ENCODE data around the gene IRS1. TPM values are rescaled to one million over a fixed set of nuclear protein-coding genes. Genes with fewer than 3 reads are reported as not detected.

Gene IRS1
- total RNA-seq, 1 donor from 2014 or later = 19.8 TPM

GRCh38 chr2:226796840-226797288 is 2.8 kb downstream of the IRS1 start:
- peak; percentile 48 for TF ChIP-seq CTCF (IDR thresholded peaks at IDR 0.05)
- Mint-ChIP-seq H3K4me3 (ENCODE audit: unreplicated experiment) (peak overlapping the region; percentile 59), H3K27ac (ENCODE audit: unreplicated experiment) (no peak overlapping the region), H3K9me3 (ENCODE audit: unreplicated experiment) (no peaks in the 10 kb centered on the region), H3K4me1 (ENCODE audit: unreplicated experiment) (peaks cover 63% of the 10 kb centered on the region), H3K36me3 (ENCODE audit: unreplicated experiment) (peaks cover 10% of the 10 kb centered on the region), H3K27me3 (ENCODE audit: unreplicated experiment) (no peaks in the 10 kb centered on the region)
- no peak for DNase-seq (ENCODE audit: extremely low spot score, unreplicated experiment)

- Mint-ChIP-seq H3K27me3 (ENCODE audit: unreplicated experiment) (no peaks in the 10 kb centered on the region), H3K4me3 (ENCODE audit: unreplicated experiment) (peak overlapping the region; percentile 48), H3K36me3 (ENCODE audit: unreplicated experiment) (peaks cover 10% of the 10 kb centered on the region), H3K4me1 (ENCODE audit: unreplicated experiment) (peaks cover 64% of the 10 kb centered on the region), H3K9me3 (ENCODE audit: unreplicated experiment) (no peaks in the 10 kb centered on the region), H3K27ac (ENCODE audit: unreplicated experiment) (peak overlapping the region; percentile 47)
- no peak for DNase-seq (ENCODE audit: extremely low spot score, unreplicated experiment)
- no peak for TF ChIP-seq CTCF (IDR thresholded peaks at IDR 0.05)
These were observed 3.4 kb downstream of the IRS1 start for GRCh38 chr2:226796012-226796839.

DNA sequence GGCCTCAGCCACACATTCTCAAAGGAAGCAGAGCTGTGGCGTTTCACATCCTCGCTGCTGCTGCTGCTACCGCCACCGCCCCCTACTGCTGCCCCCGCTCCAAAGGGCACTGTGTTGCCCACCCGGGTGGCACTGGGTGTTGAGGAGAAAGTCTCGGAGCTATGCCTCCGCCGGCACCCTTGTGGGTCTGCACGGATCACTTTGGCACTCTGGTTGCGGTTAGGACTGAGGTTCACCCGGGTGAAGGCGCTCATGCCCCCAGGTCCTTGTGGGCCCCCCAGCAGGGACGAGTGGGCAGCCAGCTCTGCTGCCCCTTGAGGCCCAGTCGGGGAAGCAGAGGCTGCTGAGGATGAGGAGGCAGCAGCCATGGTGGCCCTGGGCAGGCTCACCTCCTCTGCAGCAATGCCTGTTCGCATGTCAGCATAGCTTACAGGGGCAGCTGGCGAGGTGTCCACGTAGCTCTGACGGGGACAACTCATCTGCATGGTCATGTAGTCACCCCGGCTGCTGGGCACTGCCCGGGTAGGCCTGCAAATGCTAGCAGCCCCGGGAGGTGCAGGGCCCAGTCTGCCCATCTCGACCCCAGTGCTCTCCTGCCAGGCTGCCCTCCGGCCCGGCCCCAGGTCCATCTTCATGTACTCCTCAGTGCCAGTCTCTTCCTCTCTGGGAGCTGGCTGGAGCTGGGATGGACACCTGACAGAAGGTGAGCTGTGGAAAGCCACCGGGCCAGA is 4.2 kb downstream of the IRS1 start:
- H3K4me1 Mint-ChIP-seq (ENCODE audit: unreplicated experiment) = peaks cover 72% of the 10 kb centered on the region
- TF ChIP-seq CTCF (IDR thresholded peaks at IDR 0.05) = no peak
- peak overlapping the region; percentile 88 for H3K27ac Mint-ChIP-seq (ENCODE audit: unreplicated experiment)
- no peak for DNase-seq (ENCODE audit: extremely low spot score, unreplicated experiment)
- peaks cover 10% of the 10 kb centered on the region for H3K36me3 Mint-ChIP-seq (ENCODE audit: unreplicated experiment)
- H3K4me3 Mint-ChIP-seq (ENCODE audit: unreplicated experiment) = peak overlapping the region; percentile 48
- no peaks in the 10 kb centered on the region for H3K27me3 Mint-ChIP-seq (ENCODE audit: unreplicated experiment)
- H3K9me3 Mint-ChIP-seq (ENCODE audit: unreplicated experiment) = no peaks in the 10 kb centered on the region

GRCh38 chr2:226794751-226795171 is 4.9 kb downstream of the IRS1 start:
- H3K4me3 Mint-ChIP-seq (ENCODE audit: unreplicated experiment) = peak overlapping the region; percentile 72
- DNase-seq (ENCODE audit: extremely low spot score, unreplicated experiment) = no peak
- H3K27ac Mint-ChIP-seq (ENCODE audit: unreplicated experiment) = peak overlapping the region; percentile 88
- peaks cover 10% of the 10 kb centered on the region for H3K36me3 Mint-ChIP-seq (ENCODE audit: unreplicated experiment)
- peaks cover 75% of the 10 kb centered on the region for H3K4me1 Mint-ChIP-seq (ENCODE audit: unreplicated experiment)
- H3K9me3 Mint-ChIP-seq (ENCODE audit: unreplicated experiment) = no peaks in the 10 kb centered on the region
- TF ChIP-seq CTCF (IDR thresholded peaks at IDR 0.05) = no peak
- no peaks in the 10 kb centered on the region for H3K27me3 Mint-ChIP-seq (ENCODE audit: unreplicated experiment)

DNA sequence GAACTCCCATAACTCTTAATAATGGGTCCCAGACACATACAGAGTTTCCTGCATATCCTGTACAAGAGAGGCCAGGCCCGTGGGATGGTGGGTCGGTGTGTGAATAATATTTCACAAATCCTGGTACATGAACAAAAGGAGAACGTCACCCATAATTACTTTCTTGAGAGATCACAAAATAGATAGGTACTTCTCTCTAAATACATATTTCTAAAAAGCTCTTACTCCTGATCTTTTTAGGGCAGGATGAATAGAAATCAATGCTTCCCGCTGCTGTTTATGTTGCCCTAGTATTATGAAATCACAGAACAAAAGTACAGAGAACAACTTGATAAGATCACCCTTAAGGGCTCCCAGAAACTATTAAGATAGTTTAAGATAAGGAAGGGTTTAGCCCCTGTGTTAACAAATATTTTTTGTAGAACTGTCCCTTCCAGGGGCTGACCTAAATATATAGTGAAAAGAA is 5.4 kb downstream of the IRS1 start:
- H3K4me3 Mint-ChIP-seq (ENCODE audit: unreplicated experiment) = peak overlapping the region; percentile 72
- peak overlapping the region; percentile 88 for H3K27ac Mint-ChIP-seq (ENCODE audit: unreplicated experiment)
- peaks cover 10% of the 10 kb centered on the region for H3K36me3 Mint-ChIP-seq (ENCODE audit: unreplicated experiment)
- TF ChIP-seq CTCF (IDR thresholded peaks at IDR 0.05) = no peak
- peaks cover 80% of the 10 kb centered on the region for H3K4me1 Mint-ChIP-seq (ENCODE audit: unreplicated experiment)
- no peak for DNase-seq (ENCODE audit: extremely low spot score, unreplicated experiment)
- H3K9me3 Mint-ChIP-seq (ENCODE audit: unreplicated experiment) = no peaks in the 10 kb centered on the region
- H3K27me3 Mint-ChIP-seq (ENCODE audit: unreplicated experiment) = no peaks in the 10 kb centered on the region

Data from osteocyte (in vitro differentiated cells).